PC-9 (cell line): ENCODE data around the gene LMBRD2. TPM values are rescaled to one million over a fixed set of nuclear protein-coding genes. Genes with fewer than 3 reads are reported as not detected.

Source experiments
- BruUV-seq: library from RNA; stranded (reverse); fragments of 400-500 nt; replicated peaks from 2 replicates; lab custom pipeline; 2021; lab: Mats Ljungman, UMichigan
- CTCF ChIA-PET: fragments of 300-600 bp; sonication (Branson Sonifier 250); formaldehyde crosslinking; loops from one replicate; lab custom pipeline; 2022; ENCODE audit warnings: antibody characterized with exemption; lab: Charles Lee
- POLR2A ChIA-PET: fragments of 300-600 bp; sonication (Branson Sonifier 250); formaldehyde crosslinking; loops from one replicate; lab custom pipeline; 2022; ENCODE audit warnings: antibody characterized with exemption; ENCODE audit not compliant: unreplicated experiment; lab: Charles Lee
- DNase-seq, 2 experiments: peaks; one replicate each; pipeline versions ENCODE4 v3.0.0 to v3.0.0-alpha.2; 2015 to 2022; ENCODE audit warnings: mixed read lengths in 1 of 2
- H2AFZ ChIP-seq: fragments of 200-600 bp; sonication (generic); 2 replicates; pipeline ENCODE4 v1.8.1; 2017; ENCODE audit warnings: antibody characterized with exemption
- H3F3A ChIP-seq: fragments of 200-600 bp; sonication (generic); 2 replicates; pipeline ENCODE4 v1.8.1; 2017; ENCODE audit warnings: antibody characterized with exemption, mild to moderate bottlenecking, low read depth; ENCODE audit not compliant: insufficient read depth
- H3K27ac ChIP-seq: fragments of 200-600 bp; sonication (generic); 2 replicates; pipeline ENCODE4 v1.6.1; 2016; ENCODE audit warnings: mixed run types
- H3K27me3 ChIP-seq: fragments of 200-600 bp; sonication (generic); 2 replicates; pipeline ENCODE4 v1.6.1; 2016; ENCODE audit warnings: low read depth, mixed run types; ENCODE audit not compliant: insufficient read depth
- H3K36me3 ChIP-seq: fragments of 200-600 bp; sonication (generic); 2 replicates; pipeline ENCODE4 v1.6.1; 2016; ENCODE audit warnings: low read depth, mixed run types
- H3K4me1 ChIP-seq: fragments of 200-600 bp; sonication (generic); replicated peaks from 2 replicates; pipeline ENCODE4 v1.6.1; 2016; ENCODE audit warnings: mixed run types; ENCODE audit not compliant: insufficient read depth
- H3K4me2 ChIP-seq: fragments of 200-600 bp; sonication (generic); 2 replicates; pipeline ENCODE4 v1.6.1; 2017; ENCODE audit warnings: mixed run types
- H3K4me3 ChIP-seq: fragments of 200-600 bp; sonication (generic); 2 replicates; pipeline ENCODE4 v1.6.1; 2016; ENCODE audit warnings: mixed run types
- H3K79me2 ChIP-seq: fragments of 200-600 bp; sonication (generic); 2 replicates; pipeline ENCODE4 v1.6.1; 2017; ENCODE audit warnings: low read depth, mixed run types
- H3K9me2 ChIP-seq: fragments of 200-600 bp; sonication (generic); 2 replicates; pipeline ENCODE4 v1.8.1; 2017; ENCODE audit warnings: mild to moderate bottlenecking; ENCODE audit not compliant: insufficient read depth
- H3K9me3 ChIP-seq: fragments of 200-600 bp; sonication (generic); 2 replicates; pipeline ENCODE4 v1.8.1; 2016; ENCODE audit warnings: low read depth; ENCODE audit not compliant: insufficient read depth
- H4K20me1 ChIP-seq: fragments of 200-600 bp; sonication (generic); 2 replicates; pipeline ENCODE4 v1.8.1; 2017; ENCODE audit not compliant: insufficient read depth
- EZH2 ChIP-seq: fragments of 200-600 bp; sonication (generic); IDR thresholded peaks from 2 replicates; pipeline ENCODE4 v1.8.0; 2017; ENCODE audit warnings: antibody characterized with exemption, low read depth
- intact Hi-C: fragments of 100-400 bp; cut with micrococcal nuclease; formaldehyde crosslinking; loops from one replicate; pipeline ENCODE4 v1.10.0; 2022; ENCODE audit not compliant: unreplicated experiment
- total RNA-seq: library from RNA; stranded (reverse); gene quantifications from 2 replicates; pipeline ENCODE4 v1.2.3, GENCODE V29; 2021
- TF ChIP-seq, protein P1 (sequence below): fragments of 200-600 bp; sonication (generic); conservative IDR thresholded peaks from 2 replicates; pipeline ENCODE4 v1.6.1; 2017; ENCODE audit warnings: mixed run types, antibody characterized with exemption, mild to moderate bottlenecking, moderate library complexity

The LMBRD2 gene
- total RNA-seq, 1 experiment from 2014 or later, result 18.0 TPM

GRCh38 chr5:36174119-36174518 lies 22.4 kb upstream of the LMBRD2 start:
- Histone ChIP-seq H3K4me2 (no peak overlapping the region), H3K27me3 (no peaks in the 10 kb centered on the region), H3K36me3 (peaks cover 65% of the 10 kb centered on the region), H3K9me2 (no peaks in the 10 kb centered on the region), H3K9me3 (no peaks in the 10 kb centered on the region), H4K20me1 (no peaks in the 10 kb centered on the region; the same call in 1 of the 2 replicates), H3K4me1 (no peaks in the 10 kb centered on the region), H3K79me2 (no peaks in the 10 kb centered on the region), H3F3A (peaks cover 7% of the 10 kb centered on the region; the same call in 1 of the 2 replicates), H3K4me3 (no peak overlapping the region), H3K27ac (no peak overlapping the region), H2AFZ (no peak overlapping the region)
- no peak for TF ChIP-seq EZH2
- TF ChIP-seq, protein P1, sequence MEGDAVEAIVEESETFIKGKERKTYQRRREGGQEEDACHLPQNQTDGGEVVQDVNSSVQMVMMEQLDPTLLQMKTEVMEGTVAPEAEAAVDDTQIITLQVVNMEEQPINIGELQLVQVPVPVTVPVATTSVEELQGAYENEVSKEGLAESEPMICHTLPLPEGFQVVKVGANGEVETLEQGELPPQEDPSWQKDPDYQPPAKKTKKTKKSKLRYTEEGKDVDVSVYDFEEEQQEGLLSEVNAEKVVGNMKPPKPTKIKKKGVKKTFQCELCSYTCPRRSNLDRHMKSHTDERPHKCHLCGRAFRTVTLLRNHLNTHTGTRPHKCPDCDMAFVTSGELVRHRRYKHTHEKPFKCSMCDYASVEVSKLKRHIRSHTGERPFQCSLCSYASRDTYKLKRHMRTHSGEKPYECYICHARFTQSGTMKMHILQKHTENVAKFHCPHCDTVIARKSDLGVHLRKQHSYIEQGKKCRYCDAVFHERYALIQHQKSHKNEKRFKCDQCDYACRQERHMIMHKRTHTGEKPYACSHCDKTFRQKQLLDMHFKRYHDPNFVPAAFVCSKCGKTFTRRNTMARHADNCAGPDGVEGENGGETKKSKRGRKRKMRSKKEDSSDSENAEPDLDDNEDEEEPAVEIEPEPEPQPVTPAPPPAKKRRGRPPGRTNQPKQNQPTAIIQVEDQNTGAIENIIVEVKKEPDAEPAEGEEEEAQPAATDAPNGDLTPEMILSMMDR, result no peak
- POLR2A ChIA-PET, result no interaction called here
- DNase-seq, result no peak
- no TSS peak for BruUV-seq
- CTCF ChIA-PET, result no interaction called here
- intact Hi-C loops, result loop anchor here (2.0 kb wide), 1 partner anchor 13 kb away; no protein-coding TSS in a partner anchor

- Histone ChIP-seq H3K27ac (no peak overlapping the region), H3K4me1 (no peaks in the 10 kb centered on the region), H3K4me2 (no peak overlapping the region), H3K36me3 (peaks cover 62% of the 10 kb centered on the region), H4K20me1 (no peaks in the 10 kb centered on the region; the same call in 1 of the 2 replicates), H3K9me3 (no peaks in the 10 kb centered on the region), H2AFZ (no peak overlapping the region), H3F3A (peaks cover 7% of the 10 kb centered on the region; the same call in 1 of the 2 replicates), H3K4me3 (no peak overlapping the region), H3K27me3 (no peaks in the 10 kb centered on the region), H3K9me2 (no peaks in the 10 kb centered on the region), H3K79me2 (no peaks in the 10 kb centered on the region)
- TF ChIP-seq, protein P1, result no peak
- TF ChIP-seq EZH2, result no peak
- no TSS peak for BruUV-seq
- intact Hi-C loops, result no loop called here
- CTCF ChIA-PET, result no interaction called here
- POLR2A ChIA-PET, result no interaction called here
- DNase-seq, result no peak
Measured at GRCh38 chr5:36173426-36173825, 21.7 kb upstream of the LMBRD2 start.

GRCh38 chr5:36172599-36172998 lies 20.9 kb upstream of the LMBRD2 start:
- no peaks in the 10 kb centered on the region for H3K4me1 ChIP-seq
- TF ChIP-seq, protein P1, result no peak
- no peak for TF ChIP-seq EZH2
- H3K9me3 ChIP-seq, result no peaks in the 10 kb centered on the region
- H3K36me3 ChIP-seq, result peaks cover 63% of the 10 kb centered on the region
- no peaks in the 10 kb centered on the region for H3K9me2 ChIP-seq
- no peak overlapping the region for H2AFZ ChIP-seq
- no peaks in the 10 kb centered on the region for H3K27me3 ChIP-seq
- no peak overlapping the region for H3K27ac ChIP-seq
- H3K4me2 ChIP-seq, result no peak overlapping the region
- intact Hi-C loops, result no loop called here
- ChIA-PET POLR2A (no interaction called here), CTCF (no interaction called here)
- no peaks in the 10 kb centered on the region; the same call in 1 of the 2 replicates for H4K20me1 ChIP-seq
- no peaks in the 10 kb centered on the region for H3K79me2 ChIP-seq
- DNase-seq, result no peak
- H3K4me3 ChIP-seq, result no peak overlapping the region
- H3F3A ChIP-seq, result peaks cover 7% of the 10 kb centered on the region; the same call in 1 of the 2 replicates
- no TSS peak for BruUV-seq
